Keratinocyte (primary cell): ENCODE results near the gene MAP6D1.

ENCODE experiments used
- EZH2 ChIP-seq: IDR thresholded peaks from one replicate; pipeline ENCODE4 v1.6.1; 2012; ENCODE audit warnings: inconsistent platforms, mild to moderate bottlenecking, low read length, moderate library complexity
- TF ChIP-seq, protein P1 (sequence below), 3 experiments: IDR thresholded peaks in 1 of 3; conservative IDR thresholded peaks in 1 of 3; optimal IDR thresholded peaks in 1 of 3; 2 replicates in 2 of 3; 3 replicates in 1 of 3; pipeline versions ENCODE3 to v1.5.1; 2011; ENCODE audit warnings: low read length in 3 of 3, mild to moderate bottlenecking in 3 of 3, moderate library complexity in 2 of 3, control low read depth in 1 of 3, inconsistent platforms in 1 of 3; ENCODE audit not compliant: insufficient read depth in 2 of 3; ENCODE audit errors: extremely low read depth in 1 of 3

DNA sequence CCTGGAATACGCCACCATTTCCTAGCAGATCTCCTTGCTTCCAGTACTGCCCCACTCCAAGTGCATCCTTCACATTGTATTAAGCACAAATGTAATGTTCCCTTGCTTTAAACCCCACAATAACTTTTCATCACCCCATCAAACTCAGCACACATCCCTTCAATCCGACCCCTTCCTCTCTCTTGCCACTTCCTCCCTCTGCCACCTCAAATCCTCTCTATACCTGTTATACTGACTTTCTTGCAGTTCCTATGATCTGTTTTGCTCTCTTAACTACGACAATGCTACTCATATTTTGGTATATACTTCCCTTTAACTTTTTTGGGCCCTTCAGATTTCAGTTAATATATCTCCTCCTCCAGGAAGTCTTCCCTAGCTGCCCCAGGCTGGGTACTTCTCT is 45.2 kb upstream of the MAP6D1 start:
- TF ChIP-seq, protein P1, sequence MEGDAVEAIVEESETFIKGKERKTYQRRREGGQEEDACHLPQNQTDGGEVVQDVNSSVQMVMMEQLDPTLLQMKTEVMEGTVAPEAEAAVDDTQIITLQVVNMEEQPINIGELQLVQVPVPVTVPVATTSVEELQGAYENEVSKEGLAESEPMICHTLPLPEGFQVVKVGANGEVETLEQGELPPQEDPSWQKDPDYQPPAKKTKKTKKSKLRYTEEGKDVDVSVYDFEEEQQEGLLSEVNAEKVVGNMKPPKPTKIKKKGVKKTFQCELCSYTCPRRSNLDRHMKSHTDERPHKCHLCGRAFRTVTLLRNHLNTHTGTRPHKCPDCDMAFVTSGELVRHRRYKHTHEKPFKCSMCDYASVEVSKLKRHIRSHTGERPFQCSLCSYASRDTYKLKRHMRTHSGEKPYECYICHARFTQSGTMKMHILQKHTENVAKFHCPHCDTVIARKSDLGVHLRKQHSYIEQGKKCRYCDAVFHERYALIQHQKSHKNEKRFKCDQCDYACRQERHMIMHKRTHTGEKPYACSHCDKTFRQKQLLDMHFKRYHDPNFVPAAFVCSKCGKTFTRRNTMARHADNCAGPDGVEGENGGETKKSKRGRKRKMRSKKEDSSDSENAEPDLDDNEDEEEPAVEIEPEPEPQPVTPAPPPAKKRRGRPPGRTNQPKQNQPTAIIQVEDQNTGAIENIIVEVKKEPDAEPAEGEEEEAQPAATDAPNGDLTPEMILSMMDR (optimal IDR thresholded peaks at IDR 0.05 in 1 of 3, IDR thresholded peaks at IDR 0.05 in 1 of 3, conservative IDR thresholded peaks at IDR 0.05 in 1 of 3; ENCODE audit: extremely low read depth in 1 of 3, insufficient read depth in 2 of 3, low read length in 3 of 3) = no peak
- TF ChIP-seq EZH2 = no peak
